RWPE2 (cell line): ENCODE data around the gene EIF2A.

Experiments
- ATAC-seq: fragments of 200-7000 bp; cut with Tn5 transposase; 3 replicates; pipeline ENCODE4 v1.9.1; 2021; ENCODE audit warnings: low read depth
- DNase-seq: peaks from one replicate; pipeline ENCODE4 v3.0.0-alpha.2; 2020; ENCODE audit warnings: low spot score
- H3K27ac ChIP-seq: fragments of 450-650 bp; 2 replicates; pipeline ENCODE4 v1.5.1; 2017; ENCODE audit warnings: mild to moderate bottlenecking; ENCODE audit not compliant: poor library complexity, severe bottlenecking
- H3K27me3 ChIP-seq: fragments of 250-450 bp; sonication (Bioruptor Pico); 2 replicates; pipeline ENCODE4 v1.5.1; 2021; ENCODE audit warnings: mild to moderate bottlenecking, moderate library complexity; ENCODE audit not compliant: insufficient read depth, poor library complexity, severe bottlenecking
- H3K36me3 ChIP-seq: fragments of 250-450 bp; sonication (Bioruptor Pico); 2 replicates; pipeline ENCODE4 v1.5.1; 2020; ENCODE audit warnings: low read depth, mild to moderate bottlenecking, moderate library complexity
- H3K4me1 ChIP-seq: fragments of 250-450 bp; sonication (Bioruptor Pico); 2 replicates; pipeline ENCODE4 v1.5.1; 2021; ENCODE audit warnings: mild to moderate bottlenecking, moderate library complexity; ENCODE audit not compliant: insufficient read depth, poor library complexity, severe bottlenecking
- H3K4me3 ChIP-seq: fragments of 250-450 bp; sonication (Bioruptor Pico); 2 replicates; pipeline ENCODE4 v1.5.1; 2021; ENCODE audit warnings: mild to moderate bottlenecking, moderate library complexity; ENCODE audit not compliant: severe bottlenecking
- H3K9me3 ChIP-seq: fragments of 250-450 bp; sonication (Bioruptor Pico); 2 replicates; pipeline ENCODE4 v1.5.1; 2021; ENCODE audit warnings: mild to moderate bottlenecking, moderate library complexity; ENCODE audit not compliant: severe bottlenecking
- CTCF ChIP-seq: fragments of 450-650 bp; IDR thresholded peaks from one replicate; pipeline ENCODE4 v1.5.1; 2017; ENCODE audit warnings: mild to moderate bottlenecking, moderate library complexity; ENCODE audit not compliant: poor library complexity, severe bottlenecking

Gene EIF2A

GRCh38 chr3:150547045-150547741 lies 606 bp downstream of the EIF2A start:
- no peak for ATAC-seq
- Histone ChIP-seq H3K27me3 (no peaks in the 10 kb centered on the region), H3K4me1 (peaks cover 13% of the 10 kb centered on the region), H3K36me3 (peaks cover 68% of the 10 kb centered on the region), H3K9me3 (no peaks in the 10 kb centered on the region), H3K4me3 (peak overlapping the region; percentile 83), H3K27ac (peak overlapping the region; percentile 71)
- TF ChIP-seq CTCF, result no peak
- no peak for DNase-seq

GRCh38 chr3:150555859-150556436 lies 9.4 kb downstream of the EIF2A start:
- no peaks in the 10 kb centered on the region for H3K4me1 ChIP-seq
- no peak overlapping the region for H3K4me3 ChIP-seq
- no peak for TF ChIP-seq CTCF
- no peak; the same call in 2 of the 3 replicates for ATAC-seq
- H3K9me3 ChIP-seq, result no peaks in the 10 kb centered on the region
- H3K36me3 ChIP-seq, result peaks cover 89% of the 10 kb centered on the region
- no peak overlapping the region for H3K27ac ChIP-seq
- no peak for DNase-seq
- H3K27me3 ChIP-seq, result no peaks in the 10 kb centered on the region

- no peak overlapping the region for H3K27ac ChIP-seq
- no peak for TF ChIP-seq CTCF
- ATAC-seq, result no peak
- peaks cover 82% of the 10 kb centered on the region for H3K36me3 ChIP-seq
- DNase-seq, result no peak
- no peaks in the 10 kb centered on the region for H3K4me1 ChIP-seq
- no peaks in the 10 kb centered on the region for H3K9me3 ChIP-seq
- no peak overlapping the region for H3K4me3 ChIP-seq
- no peaks in the 10 kb centered on the region for H3K27me3 ChIP-seq
These were observed 10.2 kb downstream of the EIF2A start for GRCh38 chr3:150556792-150557191.

- Histone ChIP-seq H3K4me3 (no peak overlapping the region), H3K4me1 (no peaks in the 10 kb centered on the region), H3K36me3 (peaks cover 81% of the 10 kb centered on the region), H3K27me3 (no peaks in the 10 kb centered on the region), H3K9me3 (no peaks in the 10 kb centered on the region), H3K27ac (no peak overlapping the region)
- no peak for TF ChIP-seq CTCF
- DNase-seq, result no peak
- no peak for ATAC-seq
These were observed 11.1 kb downstream of the EIF2A start for GRCh38 chr3:150557725-150558124.

- H3K4me3 ChIP-seq, result no peak overlapping the region
- H3K27ac ChIP-seq, result no peak overlapping the region
- ATAC-seq (no peak), DNase-seq (no peak)
- peaks cover 80% of the 10 kb centered on the region for H3K36me3 ChIP-seq
- no peaks in the 10 kb centered on the region for H3K4me1 ChIP-seq
- no peaks in the 10 kb centered on the region for H3K27me3 ChIP-seq
- TF ChIP-seq CTCF, result no peak
- H3K9me3 ChIP-seq, result no peaks in the 10 kb centered on the region
These were observed 17.7 kb downstream of the EIF2A start for GRCh38 chr3:150564243-150564642.
